Measurements from ENCODE around the gene THAP7.

Gene THAP7

GRCh38 chr22:21030621-21031544 is 29.0 kb upstream of the THAP7 start:
- no peak for DNase-seq (ENCODE audit: low read depth)

GRCh38 chr22:21030032-21030431 is 28.1 kb upstream of the THAP7 start:
- no peak for DNase-seq (ENCODE audit: low read depth)

- no peak for DNase-seq (ENCODE audit: low read depth)
These were observed 27.6 kb upstream of the THAP7 start for GRCh38 chr22:21029486-21030025.

GRCh38 chr22:21028277-21029251 is 26.6 kb upstream of the THAP7 start:
- DNase-seq (ENCODE audit: low read depth): no peak

- DNase-seq (ENCODE audit: low read depth): no peak
These were observed 25.1 kb upstream of the THAP7 start for GRCh38 chr22:21026783-21027692.

- no peak for DNase-seq (ENCODE audit: low read depth)
These were observed 24.1 kb upstream of the THAP7 start for GRCh38 chr22:21025763-21026755.

- no peak for DNase-seq (ENCODE audit: low read depth)
These were observed 23.3 kb upstream of the THAP7 start for GRCh38 chr22:21025266-21025665.

- no peak for DNase-seq (ENCODE audit: low read depth)
These were observed 21.2 kb upstream of the THAP7 start for GRCh38 chr22:21022955-21023614.

- no peak for DNase-seq (ENCODE audit: low read depth)
These were observed 20.6 kb upstream of the THAP7 start for GRCh38 chr22:21022507-21022906.

- no peak for DNase-seq (ENCODE audit: low read depth)
These were observed 19.0 kb upstream of the THAP7 start for GRCh38 chr22:21020802-21021429.

- no peak for DNase-seq (ENCODE audit: low read depth)
These were observed 16.4 kb upstream of the THAP7 start for GRCh38 chr22:21018314-21018713.

GRCh38 chr22:21016644-21017420 is 14.9 kb upstream of the THAP7 start:
- DNase-seq (ENCODE audit: low read depth): no peak

GRCh38 chr22:21015466-21016006 is 13.6 kb upstream of the THAP7 start:
- DNase-seq (ENCODE audit: low read depth): no peak

- DNase-seq (ENCODE audit: low read depth): no peak
These were observed 13.0 kb upstream of the THAP7 start, which contains the start of gene P2RX6 for GRCh38 chr22:21014726-21015465. TSS of gene P2RX6 (plus strand) at chr22:21015165. CDS start at chr22:21015175, 10 bp downstream.

- peak; percentile 88 for DNase-seq (ENCODE audit: low read depth)
These were observed 12.3 kb upstream of the THAP7 start for GRCh38 chr22:21014202-21014725.

GRCh38 chr22:21013657-21014201 is 11.8 kb upstream of the THAP7 start:
- no peak for DNase-seq (ENCODE audit: low read depth)

Measured in stimulated activated CD8-positive, alpha-beta memory T cell treated with anti-CD3 and anti-CD28 coated beads, Interleukin-4, amount 100 ng/mL, for 24 hours (primary cell).